Hepatocyte (in vitro differentiated cells): ENCODE data around the gene TPK1.

Experiments used
- CTCF ChIP-seq: fragments of 200-600 bp; sonication (generic); IDR thresholded peaks from 2 replicates; pipeline ENCODE4 v1.5.1; 2016; ENCODE audit warnings: antibody characterized with exemption, mild to moderate bottlenecking; ENCODE audit not compliant: poor library complexity
- EZH2 ChIP-seq: fragments of 200-600 bp; sonication (generic); IDR thresholded peaks from 2 replicates; pipeline ENCODE4 v1.6.1; 2016; ENCODE audit warnings: antibody characterized with exemption, mild to moderate bottlenecking, borderline replicate concordance
- EZH2phosphoT487 ChIP-seq: fragments of 200-600 bp; sonication (generic); IDR thresholded peaks from one replicate; pipeline ENCODE4 v1.6.1; 2018; ENCODE audit warnings: antibody characterized with exemption, mild to moderate bottlenecking, low read depth, moderate library complexity; ENCODE audit not compliant: unreplicated experiment, severe bottlenecking

GRCh38 chr7:144547888-144548287 is 288.0 kb downstream of the TPK1 start:
- TF ChIP-seq CTCF (no peak), EZH2 (no peak), EZH2phosphoT487 (no peak)
